Neural progenitor cell (in vitro differentiated cells): ENCODE measurements around the gene CFAP58. TPM values are rescaled to one million over a fixed set of nuclear protein-coding genes. Genes with fewer than 3 reads are reported as not detected.

Experiments
- DNase-seq: peaks from one replicate; pipeline ENCODE4 v3.0.0-alpha.2; 2016; ENCODE audit warnings: low spot score
- H2AFZ ChIP-seq: fragments of 200-600 bp; sonication (generic); replicated peaks from 2 replicates; pipeline ENCODE4 v1.6.1; 2016; ENCODE audit warnings: antibody characterized with exemption
- H3F3A ChIP-seq: fragments of 200-600 bp; sonication (generic); 2 replicates; pipeline ENCODE4 v1.6.1; 2016; ENCODE audit warnings: antibody characterized with exemption, low read depth
- H3K27ac ChIP-seq: fragments of 200-600 bp; sonication (generic); 2 replicates; pipeline ENCODE4 v1.5.1; 2016; ENCODE audit warnings: mild to moderate bottlenecking
- H3K27me3 ChIP-seq: fragments of 200-600 bp; sonication (generic); 2 replicates; pipeline ENCODE4 v1.6.1; 2016; ENCODE audit warnings: mild to moderate bottlenecking, moderate library complexity
- H3K36me3 ChIP-seq: fragments of 200-600 bp; sonication (generic); 2 replicates; pipeline ENCODE4 v1.5.1; 2016
- H3K4me1 ChIP-seq: fragments of 200-600 bp; sonication (generic); 2 replicates; pipeline ENCODE4 v1.6.1; 2016; ENCODE audit warnings: mixed run types
- H3K4me2 ChIP-seq: fragments of 200-600 bp; sonication (generic); 2 replicates; pipeline ENCODE4 v1.6.1; 2016
- H3K4me3 ChIP-seq: fragments of 200-600 bp; sonication (generic); 2 replicates; pipeline ENCODE4 v1.5.1; 2016
- H3K79me2 ChIP-seq: fragments of 200-600 bp; sonication (generic); 2 replicates; pipeline ENCODE4 v1.6.1; 2016; ENCODE audit warnings: low read depth
- H3K9ac ChIP-seq: fragments of 200-600 bp; sonication (generic); 2 replicates; pipeline ENCODE4 v1.6.1; 2016
- H3K9me3 ChIP-seq: fragments of 200-600 bp; sonication (generic); 2 replicates; pipeline ENCODE4 v1.5.1; 2016; ENCODE audit warnings: low read depth
- H4K20me1 ChIP-seq: fragments of 200-600 bp; sonication (generic); 2 replicates; pipeline ENCODE4 v1.6.1; 2016; ENCODE audit warnings: low read depth
- H3K27ac Mint-ChIP-seq: 3 replicates; pipeline ENCODE4 v1.8.0; 2021; ENCODE audit warnings: mixed read lengths
- H3K27me3 Mint-ChIP-seq: 2 replicates; pipeline ENCODE4 v1.8.0; 2022; ENCODE audit warnings: low read depth, mild to moderate bottlenecking, inconsistent platforms, moderate library complexity, mixed read lengths; ENCODE audit not compliant: insufficient read depth
- H3K36me3 Mint-ChIP-seq: 3 replicates; pipeline ENCODE4 v1.8.0; 2021; ENCODE audit warnings: mixed read lengths
- H3K4me1 Mint-ChIP-seq: 3 replicates; pipeline ENCODE4 v1.8.0; 2021; ENCODE audit warnings: mixed read lengths
- H3K4me3 Mint-ChIP-seq: 3 replicates; pipeline ENCODE4 v1.8.0; 2021; ENCODE audit warnings: mild to moderate bottlenecking, moderate library complexity, mixed read lengths
- H3K9me3 Mint-ChIP-seq: 3 replicates; pipeline ENCODE4 v1.8.0; 2020; ENCODE audit warnings: mixed read lengths
- CTCF ChIP-seq: fragments of 200-600 bp; sonication (generic); IDR thresholded peaks from 2 replicates; pipeline ENCODE4 v1.5.1; 2017; ENCODE audit warnings: antibody characterized with exemption, mild to moderate bottlenecking
- EZH2 ChIP-seq: fragments of 200-600 bp; sonication (generic); IDR thresholded peaks from 2 replicates; pipeline ENCODE4 v1.6.1; 2017; ENCODE audit warnings: antibody characterized with exemption, mild to moderate bottlenecking, moderate library complexity
- EZH2phosphoT487 ChIP-seq: fragments of 200-600 bp; sonication (generic); IDR thresholded peaks from 2 replicates; pipeline ENCODE4 v1.6.1; 2017; ENCODE audit warnings: antibody characterized with exemption
- total RNA-seq: library from RNA; depleted of rRNA; stranded (reverse); fragments of >200 nt; gene quantifications from 2 replicates; pipeline ENCODE4 v1.2.3, GENCODE V29; 2015; ENCODE audit warnings: low replicate concordance

CFAP58 gene
- total RNA-seq, 1 donor from 2014 or later = 1.7 TPM

DNA sequence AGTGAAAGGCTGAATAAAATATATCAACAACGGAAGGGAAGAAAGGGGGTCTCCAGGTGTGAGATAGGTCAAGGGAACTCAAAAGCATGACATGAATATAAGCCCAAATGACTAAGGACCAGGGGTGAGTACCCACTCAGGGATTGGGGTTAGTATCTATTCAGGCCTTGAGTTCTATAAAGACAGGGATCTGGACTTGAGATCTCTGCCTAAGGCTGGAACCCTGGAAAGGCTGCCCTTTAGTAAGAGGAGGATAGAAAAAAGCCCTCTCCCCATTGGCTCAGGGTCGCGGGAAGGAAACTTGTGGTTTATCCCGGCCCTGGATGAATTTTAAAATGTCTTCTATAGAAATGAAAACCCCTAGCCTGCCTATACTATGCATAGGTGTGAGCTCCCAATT lies 13.0 kb upstream of the CFAP58 start:
- H2AFZ ChIP-seq = no peak overlapping the region
- H3K4me1 ChIP-seq = peaks cover 9% of the 10 kb centered on the region
- H3K27ac ChIP-seq = no peak overlapping the region
- no peak overlapping the region for H3K4me2 ChIP-seq
- H3K27me3 Mint-ChIP-seq = peaks cover 7% of the 10 kb centered on the region
- TF ChIP-seq CTCF (no peak), EZH2phosphoT487 (no peak), EZH2 (no peak)
- no peaks in the 10 kb centered on the region for H3K9me3 ChIP-seq
- no peak overlapping the region for H3K4me3 Mint-ChIP-seq
- no peaks in the 10 kb centered on the region for H3K36me3 Mint-ChIP-seq
- H3K4me1 Mint-ChIP-seq = peaks cover 28% of the 10 kb centered on the region
- no peak overlapping the region for H3K4me3 ChIP-seq
- H3F3A ChIP-seq = peaks cover 22% of the 10 kb centered on the region
- H3K79me2 ChIP-seq = peaks cover 21% of the 10 kb centered on the region
- H3K27ac Mint-ChIP-seq = no peak overlapping the region
- no peak overlapping the region for H3K9ac ChIP-seq
- H3K27me3 ChIP-seq = peaks cover 27% of the 10 kb centered on the region
- no peaks in the 10 kb centered on the region for H3K36me3 ChIP-seq
- no peaks in the 10 kb centered on the region for H3K9me3 Mint-ChIP-seq
- peaks cover 10% of the 10 kb centered on the region for H4K20me1 ChIP-seq
- no peak for DNase-seq

DNA sequence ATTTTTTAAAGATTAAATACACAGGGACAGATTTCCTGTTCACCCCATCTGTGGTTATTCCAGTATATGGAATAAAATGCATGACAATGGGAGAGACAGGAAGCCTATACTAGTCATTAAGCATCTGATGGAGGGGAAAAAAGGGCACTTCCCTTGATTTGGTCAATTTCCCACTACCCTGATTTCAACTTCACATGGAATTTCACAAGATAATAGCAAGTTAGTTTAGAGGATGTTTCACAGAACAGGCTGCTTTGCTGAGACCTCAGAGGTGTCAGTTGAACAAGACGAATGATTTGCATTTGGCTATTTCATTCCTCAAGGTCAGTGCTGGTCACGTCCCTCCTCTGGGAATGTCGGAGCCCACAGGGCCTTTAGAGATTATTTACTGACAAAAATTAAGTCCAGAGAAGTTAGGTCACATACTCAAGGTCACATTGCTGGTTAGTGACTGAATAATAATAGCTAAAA lies 10.7 kb upstream of the CFAP58 start:
- DNase-seq = no peak
- Histone ChIP-seq H3K79me2 (no peaks in the 10 kb centered on the region), H3K9ac (no peak overlapping the region)

DNA sequence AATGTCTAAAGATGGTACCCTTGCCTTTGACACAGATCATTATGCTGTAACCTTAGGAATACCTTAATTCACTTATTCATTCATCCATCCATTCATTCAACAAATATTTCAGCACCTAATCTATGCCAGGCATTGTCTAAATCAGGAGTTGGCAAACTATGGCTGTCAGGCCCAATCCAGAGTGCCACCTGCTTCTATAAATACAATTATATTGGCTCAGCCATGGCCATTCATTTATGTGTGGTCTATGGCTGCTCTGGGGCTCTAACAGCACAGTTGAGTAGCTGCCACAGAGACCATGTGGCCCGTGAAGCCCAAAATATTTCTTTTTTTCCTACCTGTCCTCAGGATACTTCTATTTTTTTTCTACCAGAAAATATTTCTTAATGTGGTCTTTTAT lies 9.4 kb upstream of the CFAP58 start:
- H3K4me2 ChIP-seq = no peak overlapping the region
- Mint-ChIP-seq H3K27ac (no peak overlapping the region), H3K36me3 (no peaks in the 10 kb centered on the region), H3K9me3 (no peaks in the 10 kb centered on the region), H3K4me3 (no peak overlapping the region), H3K27me3 (peaks cover 3% of the 10 kb centered on the region), H3K4me1 (peaks cover 17% of the 10 kb centered on the region)
- TF ChIP-seq CTCF (no peak), EZH2phosphoT487 (no peak), EZH2 (no peak)
- H3K9ac ChIP-seq = no peak overlapping the region
- H3K4me1 ChIP-seq = no peaks in the 10 kb centered on the region
- H2AFZ ChIP-seq = no peak overlapping the region
- no peaks in the 10 kb centered on the region for H4K20me1 ChIP-seq
- H3K27ac ChIP-seq = no peak overlapping the region
- H3K9me3 ChIP-seq = no peaks in the 10 kb centered on the region
- H3K79me2 ChIP-seq = no peaks in the 10 kb centered on the region
- H3K36me3 ChIP-seq = no peaks in the 10 kb centered on the region
- no peak for DNase-seq
- H3K27me3 ChIP-seq = peaks cover 18% of the 10 kb centered on the region
- no peak overlapping the region for H3K4me3 ChIP-seq
- peaks cover 9% of the 10 kb centered on the region for H3F3A ChIP-seq

More for the DNA sequence above, 10.7 kb upstream of the CFAP58 start:
- H3K4me1 ChIP-seq = no peaks in the 10 kb centered on the region
- no peaks in the 10 kb centered on the region for H3K9me3 Mint-ChIP-seq
- H3K36me3 ChIP-seq = no peaks in the 10 kb centered on the region
- H2AFZ ChIP-seq = no peak overlapping the region
- H3F3A ChIP-seq = peaks cover 14% of the 10 kb centered on the region
- H3K4me3 Mint-ChIP-seq = no peak overlapping the region
- no peak overlapping the region for H3K27ac ChIP-seq
- peaks cover 3% of the 10 kb centered on the region for H3K27me3 Mint-ChIP-seq
- TF ChIP-seq EZH2phosphoT487 = no peak
- TF ChIP-seq EZH2 = no peak
- no peak for TF ChIP-seq CTCF
- H3K4me1 Mint-ChIP-seq = peaks cover 20% of the 10 kb centered on the region
- no peaks in the 10 kb centered on the region for H3K36me3 Mint-ChIP-seq
- peaks cover 23% of the 10 kb centered on the region for H3K27me3 ChIP-seq
- no peak overlapping the region for H3K27ac Mint-ChIP-seq
- no peak overlapping the region for H3K4me3 ChIP-seq
- no peaks in the 10 kb centered on the region for H4K20me1 ChIP-seq
- H3K9me3 ChIP-seq = no peaks in the 10 kb centered on the region
- no peak overlapping the region for H3K4me2 ChIP-seq
